ENCODE data around the gene SOCS1. TPM values are rescaled to one million over a fixed set of nuclear protein-coding genes. Genes with fewer than 3 reads are reported as not detected.

SOCS1 gene
- total RNA-seq, 1 experiment from 2014 or later, result 2.6 TPM

GRCh38 chr16:11274964-11275363, 19.0 kb upstream of the SOCS1 start:
- H3K4me3 ChIP-seq (ENCODE audit: low read depth, low read length, poor library complexity, severe bottlenecking), result no peak overlapping the region
- no peak for TF ChIP-seq EZH2 (IDR thresholded peaks at IDR 0.05; ENCODE audit: borderline replicate concordance, low read depth, low read length, poor library complexity, severe bottlenecking)
- no peak for TF ChIP-seq CTCF (conservative IDR thresholded peaks at IDR 0.05; ENCODE audit: low read depth, low read length)
- ChIA-PET CTCF (no interaction called here), POLR2A (ENCODE audit: low non-redundant PET) (no interaction called here)
- no peaks in the 10 kb centered on the region for H3K4me1 ChIP-seq (ENCODE audit: insufficient read depth, low read length, poor library complexity, severe bottlenecking)
- H3K36me3 ChIP-seq (ENCODE audit: insufficient read depth, low read length, poor library complexity, severe bottlenecking), result no peaks in the 10 kb centered on the region
- H3K9me3 ChIP-seq (ENCODE audit: low read depth, low read length, poor library complexity, severe bottlenecking), result no peaks in the 10 kb centered on the region
- H3K27ac ChIP-seq (ENCODE audit: low read depth, low read length, poor library complexity, severe bottlenecking), result no peak overlapping the region
- intact Hi-C loops (cut with micrococcal nuclease; ENCODE audit: unreplicated experiment), result no loop called here
- no TSS peak for BruUV-seq (replicated peaks)
- no peak for DNase-seq (ENCODE audit: low spot score)
- no peaks in the 10 kb centered on the region for H3K27me3 ChIP-seq (replicated peaks; ENCODE audit: insufficient read depth, low read depth, low read length, poor library complexity)

GRCh38 chr16:11273721-11274324, 17.8 kb upstream of the SOCS1 start:
- CTCF ChIA-PET, result no interaction called here
- no peak for DNase-seq (ENCODE audit: low spot score)
- POLR2A ChIA-PET (ENCODE audit: low non-redundant PET), result no interaction called here

GRCh38 chr16:11272921-11273720, 17.1 kb upstream of the SOCS1 start, which contains the start of gene PRM3:
Gene PRM3 (minus strand): TSS chr16:11273629. CDS start chr16:11273595, 34 bp downstream.
- Histone ChIP-seq H3K9me3 (ENCODE audit: low read depth, low read length, poor library complexity, severe bottlenecking) (no peaks in the 10 kb centered on the region), H3K27ac (ENCODE audit: low read depth, low read length, poor library complexity, severe bottlenecking) (no peak within 1 kb of the TSS), H3K36me3 (ENCODE audit: insufficient read depth, low read length, poor library complexity, severe bottlenecking) (no peaks in the 10 kb centered on the region), H3K4me3 (ENCODE audit: low read depth, low read length, poor library complexity, severe bottlenecking) (no peak within 1 kb of the TSS), H3K4me1 (ENCODE audit: insufficient read depth, low read length, poor library complexity, severe bottlenecking) (no peaks in the 10 kb centered on the region), H3K27me3 (replicated peaks; ENCODE audit: insufficient read depth, low read depth, low read length, poor library complexity) (no peaks in the 10 kb centered on the region)
- ChIA-PET POLR2A (ENCODE audit: low non-redundant PET) (no interaction called here), CTCF (no interaction called here)
- BruUV-seq (replicated peaks), result no TSS peak
- no peak for DNase-seq (ENCODE audit: low spot score)
- intact Hi-C loops (cut with micrococcal nuclease; ENCODE audit: unreplicated experiment), result no loop called here
- TF ChIP-seq EZH2 (IDR thresholded peaks at IDR 0.05; ENCODE audit: borderline replicate concordance, low read depth, low read length, poor library complexity, severe bottlenecking) (no peak), CTCF (conservative IDR thresholded peaks at IDR 0.05; ENCODE audit: low read depth, low read length) (no peak)

More at GRCh38 chr16:11273721-11274324, 17.8 kb upstream of the SOCS1 start:
- H3K4me1 ChIP-seq (ENCODE audit: insufficient read depth, low read length, poor library complexity, severe bottlenecking), result no peaks in the 10 kb centered on the region
- no peaks in the 10 kb centered on the region for H3K36me3 ChIP-seq (ENCODE audit: insufficient read depth, low read length, poor library complexity, severe bottlenecking)
- TF ChIP-seq EZH2 (IDR thresholded peaks at IDR 0.05; ENCODE audit: borderline replicate concordance, low read depth, low read length, poor library complexity, severe bottlenecking) (no peak), CTCF (conservative IDR thresholded peaks at IDR 0.05; ENCODE audit: low read depth, low read length) (no peak)
- H3K4me3 ChIP-seq (ENCODE audit: low read depth, low read length, poor library complexity, severe bottlenecking), result no peak overlapping the region
- intact Hi-C loops (cut with micrococcal nuclease; ENCODE audit: unreplicated experiment), result no loop called here
- no peaks in the 10 kb centered on the region for H3K9me3 ChIP-seq (ENCODE audit: low read depth, low read length, poor library complexity, severe bottlenecking)
- no peak overlapping the region for H3K27ac ChIP-seq (ENCODE audit: low read depth, low read length, poor library complexity, severe bottlenecking)
- H3K27me3 ChIP-seq (replicated peaks; ENCODE audit: insufficient read depth, low read depth, low read length, poor library complexity), result no peaks in the 10 kb centered on the region
- BruUV-seq (replicated peaks), result no TSS peak

All from A673 (cell line).